Panc1 (cell line): ENCODE measurements around the gene CNNM2. TPM values are rescaled to one million over a fixed set of nuclear protein-coding genes. Genes with fewer than 3 reads are reported as not detected.

Experiments
- ATAC-seq: fragments of 200-7000 bp; cut with Tn5 transposase; 2 replicates; pipeline ENCODE4 v1.9.1; 2020; ENCODE audit warnings: mild to moderate bottlenecking, moderate library complexity
- BruUV-seq: library from RNA; stranded (reverse); fragments of 400-500 nt; replicated peaks from 2 replicates; lab custom pipeline; 2021; lab: Mats Ljungman, UMichigan
- CTCF ChIA-PET: fragments of 300-600 bp; sonication (Branson Sonifier 250); formaldehyde crosslinking; loops from one replicate; lab custom pipeline; 2022; ENCODE audit warnings: antibody characterized with exemption; lab: Charles Lee
- POLR2A ChIA-PET: fragments of 300-600 bp; sonication (Branson Sonifier 250); formaldehyde crosslinking; loops from one replicate; lab custom pipeline; 2022; ENCODE audit warnings: antibody characterized with exemption; lab: Charles Lee
- DNase-seq: peaks from one replicate; pipeline ENCODE4 v3.0.0-alpha.2; 2010; ENCODE audit warnings: low read depth, low spot score
- H3K27ac ChIP-seq: 2 replicates; pipeline ENCODE4 v1.5.1; 2011; ENCODE audit warnings: mild to moderate bottlenecking, low read length, inconsistent platforms
- H3K27me3 ChIP-seq: fragments of 200-500 bp; sonication (Bioruptor generic); 2 replicates; pipeline ENCODE4 v1.6.0; 2014; ENCODE audit warnings: low read length, inconsistent platforms; ENCODE audit not compliant: control insufficient read depth, insufficient read depth
- H3K36me3 ChIP-seq: fragments of 200-500 bp; sonication (Bioruptor generic); 2 replicates; pipeline ENCODE4 v1.5.1; 2014; ENCODE audit warnings: inconsistent platforms, mild to moderate bottlenecking, low read length, moderate library complexity; ENCODE audit not compliant: control insufficient read depth, insufficient read depth
- H3K4me1 ChIP-seq: 2 replicates; pipeline ENCODE4 v1.5.1; 2011; ENCODE audit warnings: inconsistent platforms, mild to moderate bottlenecking, low read length, moderate library complexity; ENCODE audit not compliant: control insufficient read depth, insufficient read depth
- H3K4me3 ChIP-seq, 2 experiments: 2 replicates each; pipeline ENCODE4 v1.5.1; 2011 to 2012; ENCODE audit warnings: low read depth in 2 of 2, low read length in 2 of 2, mild to moderate bottlenecking in 2 of 2, inconsistent platforms in 1 of 2, moderate library complexity in 1 of 2
- H3K9me3 ChIP-seq: fragments of 200-500 bp; sonication (Bioruptor generic); 2 replicates; pipeline ENCODE4 v1.5.1; 2014; ENCODE audit warnings: low read depth, mild to moderate bottlenecking, inconsistent platforms, low read length, moderate library complexity; ENCODE audit not compliant: control insufficient read depth, insufficient read depth
- CTCF ChIP-seq: fragments of 450-650 bp; IDR thresholded peaks from 2 replicates; pipeline ENCODE4 v1.5.1; 2017; ENCODE audit warnings: mild to moderate bottlenecking
- POLR2AphosphoS5 ChIP-seq: IDR thresholded peaks from 2 replicates; pipeline ENCODE4 v1.6.1; 2012; ENCODE audit warnings: mild to moderate bottlenecking, low read depth, low read length, moderate library complexity
- SIN3A ChIP-seq: IDR thresholded peaks from 2 replicates; pipeline ENCODE4 v1.6.1; 2012; ENCODE audit warnings: low read depth, mild to moderate bottlenecking, low read length, moderate library complexity, borderline replicate concordance; ENCODE audit not compliant: insufficient read depth
- TCF7L2 ChIP-seq: IDR thresholded peaks from 2 replicates; pipeline ENCODE4 v1.6.1; 2011; ENCODE audit warnings: mild to moderate bottlenecking, low read depth, low read length, inconsistent platforms
- in situ Hi-C: cut with HindIII; loops from 2 replicates; pipeline ENCODE4 v1.10.0; 2016; ENCODE audit warnings: low sequenced_read_pairs, low pct_unique_long_range_greater_than_20kb
- intact Hi-C: fragments of 100-400 bp; cut with micrococcal nuclease; formaldehyde crosslinking; loops from one replicate; pipeline ENCODE4 v1.10.0; 2022; ENCODE audit not compliant: unreplicated experiment
- total RNA-seq: library from RNA; stranded (reverse); gene quantifications from one replicate; pipeline ENCODE4 v1.2.1, GENCODE V29; 2021; ENCODE audit not compliant: unreplicated experiment
- TF ChIP-seq, protein P1 (sequence below), 2 experiments: IDR thresholded peaks; 2 replicates each; pipeline ENCODE4 v1.6.1; 2011 to 2012; ENCODE audit warnings: low read depth in 2 of 2, control low read depth in 1 of 2, low read length in 1 of 2, mild to moderate bottlenecking in 1 of 2, moderate library complexity in 1 of 2; ENCODE audit not compliant: insufficient read depth in 1 of 2

CNNM2 gene
- total RNA-seq, 1 experiment from 2014 or later = 27.1 TPM

- ATAC-seq (no peak), DNase-seq (no peak)
- ChIA-PET POLR2A (no interaction called here), CTCF (no interaction called here)
- intact Hi-C loops (no loop called here), in situ Hi-C loops (no loop called here)
- peaks cover 38% of the 10 kb centered on the region for H3K4me1 ChIP-seq
- H3K27me3 ChIP-seq = no peaks in the 10 kb centered on the region
- no peaks in the 10 kb centered on the region for H3K9me3 ChIP-seq
- BruUV-seq = no TSS peak
- TF ChIP-seq TCF7L2 (no peak), POLR2AphosphoS5 (no peak), CTCF (no peak; the same call in 1 of the 2 replicates), SIN3A (no peak)
- TF ChIP-seq, protein P1, sequence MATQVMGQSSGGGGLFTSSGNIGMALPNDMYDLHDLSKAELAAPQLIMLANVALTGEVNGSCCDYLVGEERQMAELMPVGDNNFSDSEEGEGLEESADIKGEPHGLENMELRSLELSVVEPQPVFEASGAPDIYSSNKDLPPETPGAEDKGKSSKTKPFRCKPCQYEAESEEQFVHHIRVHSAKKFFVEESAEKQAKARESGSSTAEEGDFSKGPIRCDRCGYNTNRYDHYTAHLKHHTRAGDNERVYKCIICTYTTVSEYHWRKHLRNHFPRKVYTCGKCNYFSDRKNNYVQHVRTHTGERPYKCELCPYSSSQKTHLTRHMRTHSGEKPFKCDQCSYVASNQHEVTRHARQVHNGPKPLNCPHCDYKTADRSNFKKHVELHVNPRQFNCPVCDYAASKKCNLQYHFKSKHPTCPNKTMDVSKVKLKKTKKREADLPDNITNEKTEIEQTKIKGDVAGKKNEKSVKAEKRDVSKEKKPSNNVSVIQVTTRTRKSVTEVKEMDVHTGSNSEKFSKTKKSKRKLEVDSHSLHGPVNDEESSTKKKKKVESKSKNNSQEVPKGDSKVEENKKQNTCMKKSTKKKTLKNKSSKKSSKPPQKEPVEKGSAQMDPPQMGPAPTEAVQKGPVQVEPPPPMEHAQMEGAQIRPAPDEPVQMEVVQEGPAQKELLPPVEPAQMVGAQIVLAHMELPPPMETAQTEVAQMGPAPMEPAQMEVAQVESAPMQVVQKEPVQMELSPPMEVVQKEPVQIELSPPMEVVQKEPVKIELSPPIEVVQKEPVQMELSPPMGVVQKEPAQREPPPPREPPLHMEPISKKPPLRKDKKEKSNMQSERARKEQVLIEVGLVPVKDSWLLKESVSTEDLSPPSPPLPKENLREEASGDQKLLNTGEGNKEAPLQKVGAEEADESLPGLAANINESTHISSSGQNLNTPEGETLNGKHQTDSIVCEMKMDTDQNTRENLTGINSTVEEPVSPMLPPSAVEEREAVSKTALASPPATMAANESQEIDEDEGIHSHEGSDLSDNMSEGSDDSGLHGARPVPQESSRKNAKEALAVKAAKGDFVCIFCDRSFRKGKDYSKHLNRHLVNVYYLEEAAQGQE (IDR thresholded peaks at IDR 0.05; ENCODE audit: insufficient read depth in 1 of 2, low read depth in 2 of 2, low read length in 1 of 2) = no peak
- peaks cover 6% of the 10 kb centered on the region; the same call in 1 of the 2 replicates for H3K36me3 ChIP-seq
- no peak overlapping the region for H3K4me3 ChIP-seq
- no peak overlapping the region for H3K27ac ChIP-seq
Observed at GRCh38 chr10:103120546-103120945, 202.5 kb downstream of the CNNM2 start.

- no peak for DNase-seq
- ChIA-PET POLR2A (no interaction called here), CTCF (no interaction called here)
- no TSS peak for BruUV-seq
- peaks cover 42% of the 10 kb centered on the region for H3K4me1 ChIP-seq
- H3K27me3 ChIP-seq = no peaks in the 10 kb centered on the region
- no peak overlapping the region for H3K27ac ChIP-seq
- no peaks in the 10 kb centered on the region for H3K9me3 ChIP-seq
- ATAC-seq = no peak
- TF ChIP-seq TCF7L2 (no peak), POLR2AphosphoS5 (no peak), SIN3A (no peak), CTCF (no peak)
- TF ChIP-seq, protein P1 (IDR thresholded peaks at IDR 0.05; ENCODE audit: insufficient read depth in 1 of 2, low read depth in 2 of 2, low read length in 1 of 2) = no peak
- H3K4me3 ChIP-seq = no peak overlapping the region
- intact Hi-C loops = no loop called here
- peaks cover 7% of the 10 kb centered on the region; the same call in 1 of the 2 replicates for H3K36me3 ChIP-seq
- in situ Hi-C loops = no loop called here
Observed at GRCh38 chr10:103120977-103121735, 203.1 kb downstream of the CNNM2 start.
